Cerebellar cortex (tissue), 1 donor: ENCODE results near the gene PRDM15.
"Not testable (repeated sequence)": the region's sequence is repeated elsewhere in the genome, so short reads cannot be mapped to it uniquely, and the experiment has no call there.

Experiments used
- DNase-seq: peaks from one replicate; pipeline ENCODE4 v3.0.0-alpha.2; 2015; ENCODE audit warnings: low spot score

The PRDM15 gene

DNA sequence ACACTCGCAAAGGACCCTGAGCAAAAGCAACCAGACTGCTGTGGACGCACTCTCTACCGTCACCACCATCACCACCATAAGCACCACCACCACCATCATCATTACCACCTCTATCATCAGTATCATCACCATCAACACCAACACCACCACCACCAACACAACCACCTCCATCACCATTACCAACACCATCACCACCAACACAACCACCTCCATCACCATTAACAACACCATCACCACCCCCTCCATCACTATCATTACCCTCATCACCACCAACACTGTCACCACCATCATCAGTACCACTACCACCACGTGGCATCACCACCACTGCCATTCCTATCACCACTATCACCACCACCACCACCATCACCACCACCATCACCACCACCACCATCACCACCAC, 73.5 kb downstream of the PRDM15 start:
- no peak for DNase-seq

DNA sequence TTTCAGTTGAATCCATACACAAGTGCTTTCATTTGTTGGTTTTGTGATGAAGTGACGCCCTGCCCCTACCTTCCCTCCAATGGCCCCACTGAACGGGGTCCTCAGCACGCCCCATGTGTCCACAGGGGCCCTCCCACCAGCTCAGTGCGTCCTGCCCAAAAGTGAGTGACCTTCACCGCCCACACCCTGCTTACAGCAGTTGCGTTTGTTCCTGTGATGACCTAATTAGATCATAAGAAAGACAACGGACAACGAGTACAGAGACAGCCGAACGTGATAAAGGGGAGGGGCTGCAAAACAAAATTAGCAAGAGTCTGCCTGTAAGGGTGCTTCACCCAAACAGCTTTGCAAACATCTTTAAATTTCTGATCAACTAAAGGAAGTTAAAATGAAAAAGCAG, 74.1 kb downstream of the PRDM15 start:
- DNase-seq, result no peak

DNA sequence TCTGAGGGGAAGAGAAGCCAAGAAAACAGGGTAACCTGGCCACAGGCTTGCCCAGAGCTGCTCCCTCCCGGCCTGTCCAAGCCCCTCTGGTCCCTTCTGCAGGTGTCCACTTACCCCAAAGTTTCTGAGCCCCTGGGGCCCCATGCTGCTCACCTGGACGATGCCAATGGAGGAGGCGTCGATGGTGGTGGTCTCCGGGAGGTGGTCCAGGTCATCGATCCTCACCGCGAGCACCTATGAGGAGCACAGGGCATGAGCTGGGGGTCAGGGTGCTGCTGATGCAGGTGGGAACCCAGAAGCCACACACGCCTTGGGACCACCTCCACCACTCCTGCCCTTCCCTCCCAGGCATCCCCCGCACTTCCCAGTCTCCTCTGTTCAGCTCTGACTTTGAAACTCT, 74.8 kb downstream of the PRDM15 start:
- DNase-seq, result no peak

GRCh38 chr21:41803316-41803715, 75.8 kb downstream of the PRDM15 start:
- no peak for DNase-seq

- peak; percentile 85 for DNase-seq
Observed at GRCh38 chr21:41802684-41803083, 76.5 kb downstream of the PRDM15 start.

DNA sequence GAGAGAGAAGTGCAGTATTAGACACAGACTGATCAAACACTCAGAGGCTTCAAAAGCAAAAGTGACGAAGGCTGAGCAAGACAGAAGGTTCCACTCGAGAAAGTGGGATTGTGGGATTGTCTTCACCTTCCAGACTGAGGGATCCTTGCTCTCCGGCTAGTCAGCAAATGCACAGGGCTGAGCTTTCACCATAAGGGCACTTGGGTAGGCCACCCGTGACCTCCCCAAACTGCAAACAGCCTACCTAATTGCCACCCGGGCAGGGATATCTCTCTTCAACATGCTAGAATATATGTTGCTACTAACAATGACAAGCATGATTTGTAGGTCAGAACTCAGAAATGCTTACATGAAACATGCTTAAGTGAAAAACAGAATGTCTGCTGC, 77.0 kb downstream of the PRDM15 start:
- DNase-seq, result no peak

DNA sequence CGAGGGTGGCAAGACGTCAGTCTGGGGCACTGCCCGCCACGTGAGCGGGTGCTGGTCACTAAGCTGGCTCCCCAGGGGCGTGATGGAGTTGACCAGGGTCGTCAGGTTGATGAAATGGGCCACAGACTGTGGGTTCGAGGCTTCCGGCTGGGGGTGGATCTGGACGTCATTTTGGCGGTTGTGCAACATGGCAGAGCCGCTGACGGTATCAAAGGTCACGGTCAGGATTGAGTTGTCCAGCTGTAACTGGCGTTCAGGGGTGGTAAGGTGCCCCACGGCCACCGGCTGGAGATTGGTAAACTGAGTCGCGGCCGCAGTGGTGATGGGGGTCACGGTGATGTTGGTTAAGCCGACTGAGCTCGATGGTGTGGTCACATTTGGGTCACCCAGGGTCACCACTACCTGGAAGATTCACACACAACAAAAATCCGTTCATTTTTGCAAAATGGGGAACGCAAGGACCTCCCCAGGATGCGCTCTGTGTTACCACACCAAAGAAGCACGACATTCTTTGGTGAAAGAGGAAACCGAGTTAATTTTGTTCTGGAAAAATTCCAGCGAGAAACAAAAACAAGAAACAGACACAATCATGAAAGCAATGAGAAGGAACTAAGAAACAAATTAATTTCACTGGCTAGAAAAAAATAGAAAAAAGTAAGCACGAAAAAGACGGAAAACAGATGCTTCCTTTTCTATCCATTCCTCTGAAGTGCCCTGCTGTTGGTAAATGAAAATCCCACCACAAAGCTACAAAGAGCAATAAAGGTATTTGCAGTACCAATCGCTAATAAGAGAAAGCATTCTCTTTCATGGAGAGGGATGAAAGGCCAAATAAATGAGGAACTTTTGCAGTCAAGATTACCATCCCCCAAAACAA, 77.6 kb downstream of the PRDM15 start:
- no peak for DNase-seq

GRCh38 chr21:41800425-41801320, 78.5 kb downstream of the PRDM15 start:
- no peak for DNase-seq

GRCh38 chr21:41799763-41800162, 79.4 kb downstream of the PRDM15 start:
- no peak for DNase-seq

DNA sequence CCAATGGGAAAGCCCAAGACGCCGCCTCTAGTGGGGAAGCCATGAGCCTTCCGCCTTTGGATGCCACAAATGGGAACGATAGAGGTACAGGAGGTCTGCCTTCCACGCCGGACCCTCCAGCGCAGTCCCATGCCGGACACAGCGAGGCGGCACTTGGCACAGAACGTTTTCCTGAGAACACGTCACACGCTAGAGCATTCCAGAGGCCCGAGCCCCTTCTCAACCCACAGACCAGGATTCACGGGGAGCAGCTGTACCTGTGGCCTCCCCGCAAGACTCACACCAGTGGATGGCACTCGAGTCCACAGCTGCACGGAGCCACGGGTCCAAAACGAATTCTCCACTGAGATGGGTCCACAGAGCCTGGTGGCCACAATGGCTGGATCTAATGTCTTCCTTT, 80.8 kb downstream of the PRDM15 start:
- DNase-seq, result no peak

- no peak for DNase-seq
Observed at GRCh38 chr21:41796476-41797080, 82.6 kb downstream of the PRDM15 start.

DNA sequence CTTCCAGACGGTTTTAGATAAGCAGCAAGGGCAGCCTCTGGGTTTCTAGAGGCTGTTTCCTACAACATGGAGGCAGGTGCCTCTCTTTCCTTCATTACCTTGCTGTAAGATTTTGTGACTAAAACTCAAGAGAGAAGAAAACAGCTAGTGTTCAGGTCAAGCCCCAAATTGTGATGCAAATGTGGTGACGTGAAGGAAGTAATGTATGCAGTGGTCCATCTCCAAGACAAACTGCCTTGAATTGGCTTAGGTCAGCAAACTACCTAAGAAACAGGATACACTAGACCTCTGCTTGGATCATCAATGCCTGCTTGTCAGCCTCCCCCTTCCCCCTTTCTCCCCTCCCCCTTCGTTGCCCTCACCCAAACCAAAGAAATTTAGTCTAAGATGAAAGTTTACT, 83.4 kb downstream of the PRDM15 start:
- no peak for DNase-seq

DNA sequence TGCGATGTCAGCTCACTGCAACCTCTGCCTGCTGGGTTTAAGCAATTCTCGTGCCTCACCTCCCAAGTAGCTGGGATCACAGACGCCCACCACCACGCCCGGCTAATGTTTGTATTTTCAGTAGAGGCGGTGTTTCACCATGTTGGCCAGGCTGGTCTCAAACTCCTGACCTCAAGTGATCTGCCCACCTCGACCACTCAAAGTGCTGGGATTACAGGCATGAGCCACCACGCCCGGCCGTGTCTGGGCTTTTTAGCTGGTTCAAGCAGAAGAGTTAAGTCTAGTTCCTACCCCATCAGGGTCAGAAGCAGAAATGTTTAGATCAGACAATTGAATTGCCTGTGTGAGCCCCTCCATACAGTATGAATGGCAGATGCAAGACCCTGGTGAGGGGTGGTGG, 84.5 kb downstream of the PRDM15 start:
- no peak for DNase-seq

GRCh38 chr21:41792711-41793110, 86.4 kb downstream of the PRDM15 start:
- DNase-seq, result no peak

DNA sequence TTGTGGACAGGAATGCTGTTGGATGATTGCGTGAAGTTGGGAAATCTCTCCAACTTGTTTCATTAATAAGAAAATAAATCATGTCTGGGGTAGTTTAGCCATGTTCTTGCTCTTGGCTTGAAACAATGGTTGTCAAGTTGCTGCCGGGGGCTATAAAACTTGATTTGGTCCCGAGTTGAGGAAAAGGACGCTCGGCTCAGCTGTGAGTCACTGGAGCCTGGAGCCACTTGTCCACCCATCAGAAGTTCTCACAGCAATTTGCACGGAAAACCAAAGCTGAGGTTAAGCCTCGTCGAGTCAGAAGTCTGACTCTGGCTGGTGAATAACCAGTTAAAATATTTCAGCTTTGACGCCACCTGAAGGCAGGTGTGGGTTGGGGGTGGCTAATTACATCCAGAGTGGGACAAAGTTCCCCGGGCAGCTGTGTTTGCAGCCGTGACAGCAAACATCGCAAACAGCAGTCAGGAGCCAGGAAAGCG, 92.6 kb downstream of the PRDM15 start:
- no peak for DNase-seq

- DNase-seq, result not testable (repeated sequence)
Observed at GRCh38 chr21:41785262-41785661, 93.9 kb downstream of the PRDM15 start.

GRCh38 chr21:41784456-41785102, 94.6 kb downstream of the PRDM15 start:
- no peak for DNase-seq

- DNase-seq, result no peak
Observed at GRCh38 chr21:41783476-41784180, 95.5 kb downstream of the PRDM15 start.

DNA sequence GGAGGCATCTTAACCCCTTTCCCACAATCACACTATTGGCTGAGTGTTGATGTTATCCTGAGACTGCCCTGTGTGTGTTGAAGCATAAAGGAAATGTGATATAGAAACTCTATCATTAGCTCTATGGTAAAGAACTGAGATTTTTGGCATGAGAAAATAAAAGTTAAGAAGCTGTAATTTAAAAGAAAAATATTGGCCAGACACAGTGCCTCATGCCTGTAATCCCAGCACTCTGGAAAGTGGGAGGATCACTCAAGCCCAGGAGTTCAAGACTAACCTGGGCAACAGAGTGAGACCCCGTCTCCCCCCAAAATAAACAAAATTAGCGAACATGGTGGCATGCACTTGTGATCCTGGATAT, 98.1 kb downstream of the PRDM15 start:
- no peak for DNase-seq

DNA sequence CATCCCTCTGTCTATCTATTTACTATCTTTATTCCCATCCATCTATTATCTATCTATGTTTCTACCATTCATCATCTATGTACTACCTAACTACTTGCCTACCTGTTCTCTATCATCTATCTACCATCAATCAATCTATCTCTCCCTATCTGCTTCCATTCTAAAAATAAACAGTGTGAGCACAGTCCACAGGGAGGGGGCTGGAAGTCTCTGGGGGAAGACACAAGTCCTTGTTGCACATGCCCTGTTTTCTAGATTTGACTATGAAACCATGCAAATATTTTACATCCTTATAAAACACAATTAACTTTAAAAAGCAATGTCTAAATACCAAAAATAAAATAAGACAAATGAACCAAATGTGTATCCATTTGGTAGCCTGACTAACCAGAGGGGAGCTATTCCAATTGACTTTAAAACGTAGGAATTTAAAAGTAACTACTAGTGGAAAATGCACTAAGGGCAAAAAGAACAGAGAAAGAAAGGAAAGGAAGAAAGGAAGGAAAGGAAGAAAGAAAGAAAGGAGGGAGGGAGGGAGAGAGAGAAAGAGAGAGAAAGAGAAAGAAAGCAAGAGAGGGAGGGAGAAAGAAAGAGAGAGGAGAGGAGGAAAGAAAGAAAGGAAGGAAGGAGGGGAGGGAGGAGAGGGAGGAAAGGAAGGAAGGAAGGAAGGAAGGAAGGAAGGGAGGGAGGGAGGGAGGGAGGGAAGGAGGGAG, 98.7 kb downstream of the PRDM15 start:
- DNase-seq, result no peak

DNA sequence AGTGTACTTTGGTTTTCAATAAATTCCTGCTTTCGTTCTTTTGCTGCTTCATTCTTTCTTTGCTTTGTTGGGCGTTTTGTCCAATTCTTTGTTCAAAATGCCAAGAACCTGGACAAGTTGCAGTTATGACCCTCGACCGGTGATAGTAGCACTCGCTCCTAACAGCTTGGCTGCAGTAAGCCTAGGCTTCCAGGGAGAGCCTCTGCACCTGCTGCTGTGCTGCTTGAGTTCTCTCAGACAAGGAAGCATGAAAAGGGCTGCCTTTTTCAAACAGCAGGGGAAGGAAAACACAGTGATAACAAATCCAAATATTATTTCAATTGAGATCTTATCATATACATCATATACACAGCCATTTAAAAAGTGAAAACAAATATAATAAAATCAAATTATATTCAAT, 99.5 kb downstream of the PRDM15 start:
- no peak for DNase-seq
